ENCODE data around the gene PAM. TPM values are rescaled to one million over a fixed set of nuclear protein-coding genes. Genes with fewer than 3 reads are reported as not detected.
A peak's percentile ranks its signal among the peaks of the same experiment; 100 is the strongest.

PAM gene
- total and polyA plus RNA-seq, 7 donors, result 14.3 to 261 (median 198) TPM

- peaks cover 0 to 21% (median 5%) of the 10 kb centered on the region in 4 donors for H3K4me1 ChIP-seq
- H3K27me3 ChIP-seq, result no peaks in the 10 kb centered on the region
- WGBS, 2 donors, result 51 to 79% methylated on average over 1 of the region's 1 CpG
- no peaks in the 10 kb centered on the region for H3K9me3 ChIP-seq
- intact Hi-C loops (cut with DNase I), result no loop called here
- DNase-seq, result no peak
- H3K36me3 ChIP-seq, result peaks cover 0 to 26% (median 0%) of the 10 kb centered on the region in 4 donors
- H3K4me3 ChIP-seq, result no peak overlapping the region
- no peak overlapping the region for H3K27ac ChIP-seq
- TF ChIP-seq POLR2A (IDR thresholded peaks at IDR 0.05), result no peak
- no peak for TF ChIP-seq POLR2AphosphoS5 (IDR thresholded peaks at IDR 0.05)
- TF ChIP-seq EP300 (IDR thresholded peaks at IDR 0.05), result no peak
- no peak for TF ChIP-seq CTCF (IDR thresholded peaks at IDR 0.05)
Measured at GRCh38 chr5:102955488-102955887, 200.4 kb downstream of the PAM start.

- Histone ChIP-seq H3K9me3 (no peaks in the 10 kb centered on the region), H3K4me3 (no peak overlapping the region), H3K4me1 (peaks cover 0 to 21% (median 5%) of the 10 kb centered on the region in 4 donors), H3K27me3 (no peaks in the 10 kb centered on the region), H3K27ac (no peak overlapping the region), H3K36me3 (peaks cover 0 to 22% (median 0%) of the 10 kb centered on the region in 4 donors)
- WGBS, 2 donors, result 96% methylated on average over 2 of the region's 2 CpGs
- intact Hi-C loops (cut with DNase I), result no loop called here
- no peak for TF ChIP-seq POLR2A (IDR thresholded peaks at IDR 0.05)
- TF ChIP-seq CTCF (IDR thresholded peaks at IDR 0.05), result no peak
- TF ChIP-seq EP300 (IDR thresholded peaks at IDR 0.05), result no peak
- no peak for TF ChIP-seq POLR2AphosphoS5 (IDR thresholded peaks at IDR 0.05)
- DNase-seq, result no peak
Measured at GRCh38 chr5:102956599-102956998, 201.5 kb downstream of the PAM start.

GRCh38 chr5:102957141-102957540, 202.0 kb downstream of the PAM start:
- no peaks in the 10 kb centered on the region for H3K9me3 ChIP-seq
- TF ChIP-seq POLR2A (IDR thresholded peaks at IDR 0.05) (no peak), POLR2AphosphoS5 (IDR thresholded peaks at IDR 0.05) (no peak), CTCF (IDR thresholded peaks at IDR 0.05) (no peak), EP300 (IDR thresholded peaks at IDR 0.05) (no peak)
- DNase-seq, result no peak
- H3K4me1 ChIP-seq, result peaks cover 0 to 21% (median 5%) of the 10 kb centered on the region in 4 donors
- 94% methylated on average over 3 of the region's 3 CpGs for WGBS, 2 donors
- intact Hi-C loops (cut with DNase I), result no loop called here
- H3K36me3 ChIP-seq, result peaks cover 0 to 17% (median 0%) of the 10 kb centered on the region in 4 donors
- no peak overlapping the region for H3K27ac ChIP-seq
- H3K4me3 ChIP-seq, result no peak overlapping the region
- H3K27me3 ChIP-seq, result no peaks in the 10 kb centered on the region

GRCh38 chr5:102958481-102959011, 203.4 kb downstream of the PAM start:
- intact Hi-C loops (cut with DNase I), result no loop called here

More at GRCh38 chr5:102958481-102959011, 203.4 kb downstream of the PAM start:
- Histone ChIP-seq H3K9me3 (no peaks in the 10 kb centered on the region), H3K27me3 (no peaks in the 10 kb centered on the region), H3K36me3 (peaks cover 0 to 13% (median 0%) of the 10 kb centered on the region in 4 donors), H3K4me3 (no peak overlapping the region), H3K4me1 (peaks cover 0 to 21% (median 5%) of the 10 kb centered on the region in 4 donors), H3K27ac (peak overlapping the region in 2 of 4 donors; percentile 15 to 40)
- TF ChIP-seq EP300 (IDR thresholded peaks at IDR 0.05), result no peak
- no peak for TF ChIP-seq CTCF (IDR thresholded peaks at IDR 0.05)
- no peak for TF ChIP-seq POLR2A (IDR thresholded peaks at IDR 0.05)
- no peak for TF ChIP-seq POLR2AphosphoS5 (IDR thresholded peaks at IDR 0.05)
- 22 to 66% methylated on average over 1 of the region's 1 CpG for WGBS, 2 donors
- DNase-seq, result no peak
